Medulla oblongata (tissue), 1 donor: ENCODE results near the gene DNM1L.

ENCODE experiments used
- DNase-seq: peaks from one replicate; pipeline ENCODE4 v3.0.0-alpha.2; 2015; ENCODE audit errors: extremely low spot score

The DNM1L gene

GRCh38 chr12:32756476-32757066 is 77.5 kb downstream of the DNM1L start:
- DNase-seq, result no peak

- no peak for DNase-seq
Measured at GRCh38 chr12:32757157-32757556, 78.1 kb downstream of the DNM1L start.

DNA sequence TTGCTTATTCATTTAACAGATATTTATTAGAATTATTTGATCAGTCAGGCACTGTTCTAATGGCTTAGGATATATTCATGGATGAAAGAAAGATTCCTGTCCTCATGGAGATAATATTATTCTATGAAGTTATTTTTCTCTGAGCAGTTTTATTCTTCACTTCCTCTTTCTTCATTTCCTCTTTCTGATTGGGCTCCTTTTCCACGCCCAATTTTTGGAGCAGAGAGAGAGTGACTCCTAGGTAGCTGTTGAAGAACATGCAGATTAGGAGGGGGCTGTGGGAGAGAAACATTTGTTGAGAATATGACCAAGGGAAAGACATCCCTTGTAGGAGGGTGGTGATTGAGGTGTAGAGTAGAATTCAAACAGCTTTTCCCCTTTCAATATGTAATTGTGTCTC is 82.6 kb downstream of the DNM1L start:
- peak; percentile 33 for DNase-seq

DNA sequence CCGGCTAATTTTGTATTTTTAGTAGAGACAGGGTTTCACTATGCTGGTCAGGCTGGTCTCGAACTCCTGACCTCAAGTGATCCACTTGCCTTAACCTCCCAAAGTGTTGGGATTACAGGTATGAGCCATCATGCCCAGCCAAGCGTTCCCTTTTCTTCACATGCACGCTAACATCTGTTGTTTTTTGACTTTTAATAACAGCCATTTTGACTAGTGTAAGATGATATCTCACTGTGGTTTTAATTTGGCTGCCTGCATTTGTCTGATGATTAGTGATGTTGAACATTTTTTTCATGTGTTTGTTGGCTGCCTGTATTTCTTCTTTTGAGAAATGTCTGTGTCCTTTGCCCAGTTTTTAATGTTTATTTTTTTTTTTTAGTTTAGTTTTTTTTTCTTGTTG is 86.8 kb downstream of the DNM1L start:
- no peak for DNase-seq

- DNase-seq, result no peak
Measured at GRCh38 chr12:32768518-32768917, 89.4 kb downstream of the DNM1L start.

- DNase-seq, result no peak
Measured at GRCh38 chr12:32770141-32770540, 91.0 kb downstream of the DNM1L start.

DNA sequence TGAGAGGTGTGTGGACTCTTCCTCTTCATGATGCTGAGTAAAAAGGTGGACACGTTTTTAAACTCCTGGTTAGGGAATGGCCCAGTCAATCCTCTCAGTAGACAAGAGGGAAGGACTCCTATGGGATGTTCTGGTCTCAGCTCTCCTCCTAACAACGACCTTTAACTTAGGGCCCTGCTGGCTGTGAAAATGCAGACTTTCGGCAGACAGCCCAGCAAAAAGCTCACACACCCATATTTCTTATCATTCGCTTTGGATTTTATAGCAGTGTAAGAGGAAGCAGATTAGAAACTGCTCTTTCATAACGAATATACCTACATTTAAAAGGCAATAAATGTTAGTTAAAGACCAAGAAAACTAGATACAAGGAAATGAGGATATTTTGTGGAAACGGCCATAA is 94.6 kb downstream of the DNM1L start:
- DNase-seq, result no peak

GRCh38 chr12:32776258-32776657 is 97.2 kb downstream of the DNM1L start:
- no peak for DNase-seq

DNA sequence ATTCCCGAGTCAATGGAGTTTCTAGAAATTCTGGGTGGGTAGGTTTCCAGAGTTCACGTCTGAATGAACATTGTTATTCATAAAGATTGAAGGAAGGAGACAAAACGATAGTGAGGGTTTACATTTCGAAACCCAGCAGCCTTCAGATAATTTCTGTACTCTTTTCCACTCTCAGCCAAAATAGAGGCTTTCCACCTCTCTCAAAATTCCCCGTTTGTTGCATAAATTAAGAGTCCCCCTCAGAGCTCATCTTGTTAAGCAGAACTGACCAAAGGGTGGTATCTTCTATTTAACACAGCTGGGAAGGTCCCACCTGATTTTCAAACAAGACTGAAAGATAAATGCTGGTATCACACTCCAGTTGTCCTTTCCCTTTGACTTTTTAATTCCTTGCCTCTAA is 98.1 kb downstream of the DNM1L start:
- DNase-seq, result no peak

GRCh38 chr12:32777691-32778175 is 98.6 kb downstream of the DNM1L start:
- DNase-seq, result no peak

- no peak for DNase-seq
Measured at GRCh38 chr12:32780071-32780470, 101.0 kb downstream of the DNM1L start.

GRCh38 chr12:32783029-32783428 is 103.9 kb downstream of the DNM1L start:
- no peak for DNase-seq

DNA sequence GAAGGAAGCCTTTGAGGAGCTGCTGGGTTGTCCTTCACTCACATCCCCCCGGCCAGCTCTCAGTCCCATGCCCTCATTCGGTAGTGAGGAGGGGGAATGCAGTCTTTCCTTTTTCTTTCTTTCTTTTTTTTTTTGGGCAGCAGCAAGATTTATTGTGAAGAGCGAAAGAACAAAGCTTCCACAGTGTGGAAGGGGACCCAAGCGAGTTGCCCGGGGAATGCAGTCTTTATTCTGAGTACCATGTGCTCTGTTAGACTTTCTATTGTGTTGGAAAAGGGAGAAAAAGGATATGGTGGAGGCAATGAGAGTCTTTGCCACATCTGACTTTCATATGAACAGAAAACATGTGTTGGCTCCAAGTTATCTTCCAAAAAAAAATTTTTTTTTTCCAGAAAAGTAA is 106.5 kb downstream of the DNM1L start:
- DNase-seq, result no peak

GRCh38 chr12:32788405-32788804 is 109.3 kb downstream of the DNM1L start:
- no peak for DNase-seq

GRCh38 chr12:32789446-32789845 is 110.3 kb downstream of the DNM1L start:
- no peak for DNase-seq

DNA sequence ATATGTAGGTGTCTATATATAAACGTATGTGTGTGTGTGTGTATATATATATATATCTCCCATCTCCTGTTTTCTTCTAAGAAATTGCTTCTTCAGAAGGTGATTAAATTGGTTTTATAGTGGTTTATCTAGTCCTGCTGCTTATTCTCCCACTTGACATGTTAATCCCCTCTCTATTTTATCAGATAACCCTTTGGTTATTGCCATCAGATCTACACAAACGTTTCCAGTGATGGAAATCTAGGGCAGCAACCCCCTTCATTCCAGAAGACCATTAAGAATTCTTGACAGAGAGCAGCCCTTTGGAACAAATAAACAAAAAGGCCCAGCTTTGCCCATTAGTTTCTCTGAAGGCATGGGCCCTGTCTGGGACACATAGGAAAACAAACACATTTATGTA is 110.8 kb downstream of the DNM1L start:
- no peak for DNase-seq

- DNase-seq, result no peak
Measured at GRCh38 chr12:32794281-32794680, 115.2 kb downstream of the DNM1L start.
